Measurements from ENCODE around the gene GRAP2. TPM values are rescaled to one million over a fixed set of nuclear protein-coding genes. Genes with fewer than 3 reads are reported as not detected.

GRAP2 gene
- polyA plus RNA-seq, 3 donors from 2014 or later = 41.7 to 67.5 (median 46.0) TPM

GRCh38 chr22:40021401-40022000 is 120.6 kb downstream of the GRAP2 start:
- peaks cover 0 to 6% (median 3%) of the 10 kb centered on the region in 3 donors for H3K27me3 Mint-ChIP-seq (ENCODE audit: low read depth in 3 of 3)
- DNase-seq = no peak
- no peak overlapping the region for H3K4me3 Mint-ChIP-seq

GRCh38 chr22:40022536-40023240 is 121.8 kb downstream of the GRAP2 start:
- H3K27ac Mint-ChIP-seq = no peak overlapping the region

More at GRCh38 chr22:40021401-40022000, 120.6 kb downstream of the GRAP2 start:
- Mint-ChIP-seq H3K27ac (no peak overlapping the region), H3K4me1 (peaks cover 0 to 2% of the 10 kb centered on the region in 2 donors), H3K9me3 (no peaks in the 10 kb centered on the region), H3K36me3 (no peaks in the 10 kb centered on the region)

More at GRCh38 chr22:40022536-40023240, 121.8 kb downstream of the GRAP2 start:
- no peaks in the 10 kb centered on the region for H3K9me3 Mint-ChIP-seq
- no peaks in the 10 kb centered on the region for H3K36me3 Mint-ChIP-seq
- peaks cover 0 to 2% of the 10 kb centered on the region in 2 donors for H3K4me1 Mint-ChIP-seq
- H3K27me3 Mint-ChIP-seq (ENCODE audit: low read depth in 3 of 3) = peaks cover 0 to 6% (median 3%) of the 10 kb centered on the region in 3 donors
- H3K4me3 Mint-ChIP-seq = no peak overlapping the region
- no peak for DNase-seq

Other genes with a start within 250 kb of the GRAP2 start
- not detected for gene ENTHD1, start 7.3 kb upstream of the GRAP2 start, polyA plus RNA-seq
- gene TMA7B, start 59.3 kb downstream of the GRAP2 start, polyA plus RNA-seq = 1 to 10 TPM in 2 of 3 donors, not detected in 1; 1.4 to 2.1 TPM
- gene FAM83F, start 93.9 kb downstream of the GRAP2 start, polyA plus RNA-seq = not detected

All from immature natural killer cell (primary cell).